ENCODE data around the gene DARS2. TPM values are rescaled to one million over a fixed set of nuclear protein-coding genes. Genes with fewer than 3 reads are reported as not detected.

Gene DARS2
- total and polyA plus RNA-seq, 10 of the 15 experiments (the other 5 are each of a cell fraction or from before 2014, with no cell fraction given) = 23.9 to 69.7 (median 37.3) TPM

- Histone ChIP-seq H4K20me1 (ENCODE audit: control insufficient read depth, insufficient read depth) (no peaks in the 10 kb centered on the region), H3K4me3 (peak within 1 kb of the TSS; percentile 91), H3K27ac (ENCODE audit: control insufficient read depth, insufficient read depth) (peak within 1 kb of the TSS; percentile 89), H3K9me3 (replicated peaks; ENCODE audit: control insufficient read depth, insufficient read depth, low read length) (no peaks in the 10 kb centered on the region), H2AFZ (ENCODE audit: control insufficient read depth, low read depth, low read length) (peak within 1 kb of the TSS; percentile 94), H3K36me3 (ENCODE audit: control insufficient read depth in 2 of 2, insufficient read depth in 2 of 2, low read length in 1 of 2) (peaks cover 4 to 26% of the 10 kb centered on the region in 2 experiments; a peak in 3 of 4 replicates), H3K79me2 (ENCODE audit: control insufficient read depth, insufficient read depth, low read length) (peaks cover 44% of the 10 kb centered on the region), H3K9ac (ENCODE audit: control insufficient read depth, insufficient read depth, low read length) (peak within 1 kb of the TSS; percentile 73), H3K4me1 (ENCODE audit: control insufficient read depth, insufficient read depth, low read length) (peaks cover 18% of the 10 kb centered on the region), H3K4me2 (ENCODE audit: control insufficient read depth, insufficient read depth) (peak within 1 kb of the TSS; percentile 95), H3K27me3 (replicated peaks in 1 of 2; ENCODE audit: control insufficient read depth in 2 of 2, insufficient read depth in 2 of 2, low read length in 1 of 2) (no peaks in the 10 kb centered on the region)
- CTCF ChIA-PET = interaction anchor here (1.4 to 1.7 kb wide), 2 partner anchors 23 to 390 kb away, joined by 3 to 4 read pairs; partner anchors contain the start of gene PRDX6
- RAD21 ChIA-PET (ENCODE audit: unreplicated experiment) = interaction anchor here (0.6 to 2.7 kb wide), 10 partner anchors 41 to 1042 kb away, joined by 3 to 9 read pairs (median 3); partner anchors contain the start of genes DARS2 and PRDX6
- intact Hi-C loops (cut with micrococcal nuclease; ENCODE audit: unreplicated experiment) = loop anchor here (2.0 to 10.0 kb wide), 5 partner anchors 43 to 347 kb away; partner anchors contain the start of genes CENPL, DARS2, RABGAP1L and RC3H1
- FAIRE-seq (peak; percentile 98), ATAC-seq (peak; percentile 80), DNase-seq (ENCODE audit: low read depth, low spot score) (peak; percentile 99)
- SMC1A ChIA-PET (ENCODE audit: uncharacterized antibody, unreplicated experiment) = interaction anchor here (0.9 to 1.0 kb wide), 3 partner anchors 44 to 450 kb away, joined by 3 to 5 read pairs (median 3); no protein-coding TSS in a partner anchor
- POLR2A ChIA-PET = interaction anchor here (0.6 to 3.3 kb wide), 18 partner anchors 37 to 1337 kb away, joined by 3 to 17 read pairs (median 3); partner anchors contain the start of genes CENPL, DARS2, KLHL20 and PRDX6
- BruUV-seq (replicated peaks) = no TSS peak
- in situ Hi-C loops (cut with MboI) = no loop called here
- WGBS (ENCODE audit: insufficient coverage, insufficient replicate concordance, low lambda C conversion rate, missing lambda C conversion rate) = under 1% methylated on average over 21 of the region's 30 CpGs
- TF ChIP-seq TCF3 (IDR thresholded peaks at IDR 0.05; ENCODE audit: borderline replicate concordance, insufficient read depth, low read depth, low read length) = peak; percentile 87; the same call in 1 of the 2 replicates
- no peak for TF ChIP-seq YBX1 (IDR thresholded peaks at IDR 0.05)
- TF ChIP-seq BCLAF1 (IDR thresholded peaks at IDR 0.05) = no peak
- peak; percentile 100 for TF ChIP-seq NBN (IDR thresholded peaks at IDR 0.05)
- no peak for TF ChIP-seq STAT3 (IDR thresholded peaks at IDR 0.05; ENCODE audit: low read depth, low read length)
- no peak; the same call in 1 of the 2 replicates for TF ChIP-seq NFIC (IDR thresholded peaks at IDR 0.05; ENCODE audit: low read depth, low read length)
- peak; percentile 64; the same call in 1 of the 2 replicates for TF ChIP-seq ZBTB33 (IDR thresholded peaks at IDR 0.05)
- TF ChIP-seq ZNF384 (IDR thresholded peaks at IDR 0.05; ENCODE audit: borderline replicate concordance, low read depth, low read length) = no peak
- TF ChIP-seq TAF1 (IDR thresholded peaks at IDR 0.05; ENCODE audit: borderline replicate concordance, low read depth, low read length) = peak; percentile 99
- peak; percentile 94; the same call in 1 of the 2 replicates for TF ChIP-seq STAT1 (conservative IDR thresholded peaks at IDR 0.05)
- TF ChIP-seq IRF5 (IDR thresholded peaks at IDR 0.05; ENCODE audit: borderline replicate concordance) = no peak
- peak; percentile 30 for TF ChIP-seq BCL3 (IDR thresholded peaks at IDR 0.05; ENCODE audit: borderline replicate concordance, insufficient read depth, low read depth, low read length, poor library complexity, severe bottlenecking)
- no peak for TF ChIP-seq RAD21 (IDR thresholded peaks at IDR 0.05; ENCODE audit: insufficient read depth, low read depth, low read length)
Measured at GRCh38 chr1:173867753-173868265, 43.3 kb downstream of the DARS2 start, which contains the start of gene GAS5. GAS5 (minus strand) TSS chr1:173867989.

All from GM12878 (cell line).